Measurements from ENCODE around the gene HMG20A. TPM values are rescaled to one million over a fixed set of nuclear protein-coding genes. Genes with fewer than 3 reads are reported as not detected.

Gene HMG20A
- total RNA-seq, 1 experiment from 2014 or later = 62.2 TPM

DNA sequence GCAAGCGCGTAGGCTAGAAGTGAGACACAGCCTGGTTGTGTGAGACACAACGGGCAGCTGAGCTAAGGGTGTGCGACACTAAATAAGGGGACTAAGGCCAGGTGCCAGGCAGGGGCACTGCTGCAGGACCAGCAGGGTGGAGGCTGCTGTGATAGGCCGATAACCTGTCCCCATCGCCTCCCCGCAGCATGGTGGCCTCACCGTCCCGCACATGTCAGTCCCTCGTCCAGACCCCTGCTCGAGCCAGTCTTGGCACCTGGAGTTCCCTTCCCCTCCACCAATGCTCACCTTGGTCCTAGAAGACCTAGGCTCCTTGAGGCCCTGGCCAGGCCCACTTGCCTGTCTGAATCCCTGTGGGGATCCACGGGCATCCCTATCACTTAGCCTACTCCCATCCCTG lies 96.1 kb downstream of the HMG20A start (continued):
- TF ChIP-seq, protein P1, sequence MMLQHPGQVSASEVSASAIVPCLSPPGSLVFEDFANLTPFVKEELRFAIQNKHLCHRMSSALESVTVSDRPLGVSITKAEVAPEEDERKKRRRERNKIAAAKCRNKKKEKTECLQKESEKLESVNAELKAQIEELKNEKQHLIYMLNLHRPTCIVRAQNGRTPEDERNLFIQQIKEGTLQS (CRISPR knock-in tag; conservative IDR thresholded peaks at IDR 0.05) = no peak
- TF ChIP-seq ETV6 (CRISPR knock-in tag; IDR thresholded peaks at IDR 0.05) (no peak), ZNF416 (CRISPR knock-in tag; IDR thresholded peaks at IDR 0.05) (no peak), RORB (CRISPR knock-in tag; IDR thresholded peaks at IDR 0.05) (no peak), ATF1 (CRISPR knock-in tag; IDR thresholded peaks at IDR 0.05) (no peak)
- TF ChIP-seq, protein P2, sequence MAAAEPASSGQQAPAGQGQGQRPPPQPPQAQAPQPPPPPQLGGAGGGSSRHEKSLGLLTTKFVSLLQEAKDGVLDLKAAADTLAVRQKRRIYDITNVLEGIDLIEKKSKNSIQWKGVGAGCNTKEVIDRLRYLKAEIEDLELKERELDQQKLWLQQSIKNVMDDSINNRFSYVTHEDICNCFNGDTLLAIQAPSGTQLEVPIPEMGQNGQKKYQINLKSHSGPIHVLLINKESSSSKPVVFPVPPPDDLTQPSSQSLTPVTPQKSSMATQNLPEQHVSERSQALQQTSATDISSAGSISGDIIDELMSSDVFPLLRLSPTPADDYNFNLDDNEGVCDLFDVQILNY (CRISPR knock-in tag; IDR thresholded peaks at IDR 0.05) = no peak
- TF ChIP-seq, protein P3, sequence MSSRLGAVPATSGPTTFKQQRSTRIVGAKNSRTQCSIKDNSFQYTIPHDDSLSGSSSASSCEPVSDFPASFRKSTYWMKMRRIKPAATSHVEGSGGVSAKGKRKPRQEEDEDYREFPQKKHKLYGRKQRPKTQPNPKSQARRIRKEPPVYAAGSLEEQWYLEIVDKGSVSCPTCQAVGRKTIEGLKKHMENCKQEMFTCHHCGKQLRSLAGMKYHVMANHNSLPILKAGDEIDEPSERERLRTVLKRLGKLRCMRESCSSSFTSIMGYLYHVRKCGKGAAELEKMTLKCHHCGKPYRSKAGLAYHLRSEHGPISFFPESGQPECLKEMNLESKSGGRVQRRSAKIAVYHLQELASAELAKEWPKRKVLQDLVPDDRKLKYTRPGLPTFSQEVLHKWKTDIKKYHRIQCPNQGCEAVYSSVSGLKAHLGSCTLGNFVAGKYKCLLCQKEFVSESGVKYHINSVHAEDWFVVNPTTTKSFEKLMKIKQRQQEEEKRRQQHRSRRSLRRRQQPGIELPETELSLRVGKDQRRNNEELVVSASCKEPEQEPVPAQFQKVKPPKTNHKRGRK (CRISPR knock-in tag; IDR thresholded peaks at IDR 0.05; ENCODE audit: borderline replicate concordance) = no peak

DNA sequence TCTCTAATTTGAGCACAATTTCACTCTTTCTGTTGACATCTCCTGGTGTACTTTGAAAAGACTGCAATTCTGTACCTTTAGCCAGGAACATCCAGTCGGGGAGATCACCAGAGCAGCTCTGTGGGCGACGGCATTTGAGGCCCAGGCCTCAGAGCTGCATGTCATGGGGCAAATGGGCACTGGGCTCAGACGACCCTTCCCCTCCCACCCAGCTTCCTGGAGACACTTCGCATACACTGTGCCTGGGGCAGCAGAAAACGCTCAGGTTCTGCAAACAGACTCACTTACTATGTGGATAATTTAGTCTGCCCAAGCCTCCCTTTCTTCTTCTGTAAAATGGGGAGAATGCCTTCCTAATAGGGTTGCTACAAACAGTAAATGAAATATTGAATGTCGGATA lies 96.9 kb downstream of the HMG20A start:
- no peaks in the 10 kb centered on the region; the same call in 1 of the 2 replicates for H3K27me3 Mint-ChIP-seq (ENCODE audit: low read depth)
- CTCF ChIA-PET = interaction anchor here (1.1 to 4.1 kb wide), 3 partner anchors 21 to 42 kb away, joined by 3 to 20 read pairs (median 3); no protein-coding TSS in a partner anchor
- TF ChIP-seq, protein P4, sequence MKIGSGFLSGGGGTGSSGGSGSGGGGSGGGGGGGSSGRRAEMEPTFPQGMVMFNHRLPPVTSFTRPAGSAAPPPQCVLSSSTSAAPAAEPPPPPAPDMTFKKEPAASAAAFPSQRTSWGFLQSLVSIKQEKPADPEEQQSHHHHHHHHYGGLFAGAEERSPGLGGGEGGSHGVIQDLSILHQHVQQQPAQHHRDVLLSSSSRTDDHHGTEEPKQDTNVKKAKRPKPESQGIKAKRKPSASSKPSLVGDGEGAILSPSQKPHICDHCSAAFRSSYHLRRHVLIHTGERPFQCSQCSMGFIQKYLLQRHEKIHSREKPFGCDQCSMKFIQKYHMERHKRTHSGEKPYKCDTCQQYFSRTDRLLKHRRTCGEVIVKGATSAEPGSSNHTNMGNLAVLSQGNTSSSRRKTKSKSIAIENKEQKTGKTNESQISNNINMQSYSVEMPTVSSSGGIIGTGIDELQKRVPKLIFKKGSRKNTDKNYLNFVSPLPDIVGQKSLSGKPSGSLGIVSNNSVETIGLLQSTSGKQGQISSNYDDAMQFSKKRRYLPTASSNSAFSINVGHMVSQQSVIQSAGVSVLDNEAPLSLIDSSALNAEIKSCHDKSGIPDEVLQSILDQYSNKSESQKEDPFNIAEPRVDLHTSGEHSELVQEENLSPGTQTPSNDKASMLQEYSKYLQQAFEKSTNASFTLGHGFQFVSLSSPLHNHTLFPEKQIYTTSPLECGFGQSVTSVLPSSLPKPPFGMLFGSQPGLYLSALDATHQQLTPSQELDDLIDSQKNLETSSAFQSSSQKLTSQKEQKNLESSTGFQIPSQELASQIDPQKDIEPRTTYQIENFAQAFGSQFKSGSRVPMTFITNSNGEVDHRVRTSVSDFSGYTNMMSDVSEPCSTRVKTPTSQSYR (CRISPR knock-in tag; IDR thresholded peaks at IDR 0.05) = no peak
- no peak for TF ChIP-seq ZNF396 (CRISPR knock-in tag; IDR thresholded peaks at IDR 0.05; ENCODE audit: borderline replicate concordance)
- TF ChIP-seq, protein P5, sequence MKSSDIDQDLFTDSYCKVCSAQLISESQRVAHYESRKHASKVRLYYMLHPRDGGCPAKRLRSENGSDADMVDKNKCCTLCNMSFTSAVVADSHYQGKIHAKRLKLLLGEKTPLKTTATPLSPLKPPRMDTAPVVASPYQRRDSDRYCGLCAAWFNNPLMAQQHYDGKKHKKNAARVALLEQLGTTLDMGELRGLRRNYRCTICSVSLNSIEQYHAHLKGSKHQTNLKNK (CRISPR knock-in tag; IDR thresholded peaks at IDR 0.05) = no peak
- TF ChIP-seq ZNF121 (CRISPR knock-in tag; IDR thresholded peaks at IDR 0.05) = no peak
- no peak for TF ChIP-seq ELF4 (CRISPR knock-in tag; IDR thresholded peaks at IDR 0.05; ENCODE audit: low read depth)
- TF ChIP-seq ZNF671 (CRISPR knock-in tag; IDR thresholded peaks at IDR 0.05) = no peak
- TF ChIP-seq FOXK1 (CRISPR knock-in tag; IDR thresholded peaks at IDR 0.05) = no peak
- TF ChIP-seq GABPB1 (CRISPR knock-in tag; IDR thresholded peaks at IDR 0.05) = no peak
- TF ChIP-seq CBFB (CRISPR knock-in tag; IDR thresholded peaks at IDR 0.05; ENCODE audit: low read depth) = no peak
- TF ChIP-seq, protein P6, sequence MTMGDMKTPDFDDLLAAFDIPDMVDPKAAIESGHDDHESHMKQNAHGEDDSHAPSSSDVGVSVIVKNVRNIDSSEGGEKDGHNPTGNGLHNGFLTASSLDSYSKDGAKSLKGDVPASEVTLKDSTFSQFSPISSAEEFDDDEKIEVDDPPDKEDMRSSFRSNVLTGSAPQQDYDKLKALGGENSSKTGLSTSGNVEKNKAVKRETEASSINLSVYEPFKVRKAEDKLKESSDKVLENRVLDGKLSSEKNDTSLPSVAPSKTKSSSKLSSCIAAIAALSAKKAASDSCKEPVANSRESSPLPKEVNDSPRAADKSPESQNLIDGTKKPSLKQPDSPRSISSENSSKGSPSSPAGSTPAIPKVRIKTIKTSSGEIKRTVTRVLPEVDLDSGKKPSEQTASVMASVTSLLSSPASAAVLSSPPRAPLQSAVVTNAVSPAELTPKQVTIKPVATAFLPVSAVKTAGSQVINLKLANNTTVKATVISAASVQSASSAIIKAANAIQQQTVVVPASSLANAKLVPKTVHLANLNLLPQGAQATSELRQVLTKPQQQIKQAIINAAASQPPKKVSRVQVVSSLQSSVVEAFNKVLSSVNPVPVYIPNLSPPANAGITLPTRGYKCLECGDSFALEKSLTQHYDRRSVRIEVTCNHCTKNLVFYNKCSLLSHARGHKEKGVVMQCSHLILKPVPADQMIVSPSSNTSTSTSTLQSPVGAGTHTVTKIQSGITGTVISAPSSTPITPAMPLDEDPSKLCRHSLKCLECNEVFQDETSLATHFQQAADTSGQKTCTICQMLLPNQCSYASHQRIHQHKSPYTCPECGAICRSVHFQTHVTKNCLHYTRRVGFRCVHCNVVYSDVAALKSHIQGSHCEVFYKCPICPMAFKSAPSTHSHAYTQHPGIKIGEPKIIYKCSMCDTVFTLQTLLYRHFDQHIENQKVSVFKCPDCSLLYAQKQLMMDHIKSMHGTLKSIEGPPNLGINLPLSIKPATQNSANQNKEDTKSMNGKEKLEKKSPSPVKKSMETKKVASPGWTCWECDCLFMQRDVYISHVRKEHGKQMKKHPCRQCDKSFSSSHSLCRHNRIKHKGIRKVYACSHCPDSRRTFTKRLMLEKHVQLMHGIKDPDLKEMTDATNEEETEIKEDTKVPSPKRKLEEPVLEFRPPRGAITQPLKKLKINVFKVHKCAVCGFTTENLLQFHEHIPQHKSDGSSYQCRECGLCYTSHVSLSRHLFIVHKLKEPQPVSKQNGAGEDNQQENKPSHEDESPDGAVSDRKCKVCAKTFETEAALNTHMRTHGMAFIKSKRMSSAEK (CRISPR knock-in tag; IDR thresholded peaks at IDR 0.05; ENCODE audit: borderline replicate concordance) = no peak
- TF ChIP-seq NR2C2 (CRISPR knock-in tag; IDR thresholded peaks at IDR 0.05) = no peak
- no peak for TF ChIP-seq MYBL2 (CRISPR knock-in tag; IDR thresholded peaks at IDR 0.05)
- TF ChIP-seq, protein P7, sequence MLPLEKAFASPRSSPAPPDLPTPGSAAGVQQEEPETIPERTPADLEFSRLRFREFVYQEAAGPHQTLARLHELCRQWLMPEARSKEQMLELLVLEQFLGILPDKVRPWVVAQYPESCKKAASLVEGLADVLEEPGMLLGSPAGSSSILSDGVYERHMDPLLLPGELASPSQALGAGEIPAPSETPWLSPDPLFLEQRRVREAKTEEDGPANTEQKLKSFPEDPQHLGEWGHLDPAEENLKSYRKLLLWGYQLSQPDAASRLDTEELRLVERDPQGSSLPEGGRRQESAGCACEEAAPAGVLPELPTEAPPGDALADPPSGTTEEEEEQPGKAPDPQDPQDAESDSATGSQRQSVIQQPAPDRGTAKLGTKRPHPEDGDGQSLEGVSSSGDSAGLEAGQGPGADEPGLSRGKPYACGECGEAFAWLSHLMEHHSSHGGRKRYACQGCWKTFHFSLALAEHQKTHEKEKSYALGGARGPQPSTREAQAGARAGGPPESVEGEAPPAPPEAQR (CRISPR knock-in tag; IDR thresholded peaks at IDR 0.05) = no peak
- TF ChIP-seq, protein P8, sequence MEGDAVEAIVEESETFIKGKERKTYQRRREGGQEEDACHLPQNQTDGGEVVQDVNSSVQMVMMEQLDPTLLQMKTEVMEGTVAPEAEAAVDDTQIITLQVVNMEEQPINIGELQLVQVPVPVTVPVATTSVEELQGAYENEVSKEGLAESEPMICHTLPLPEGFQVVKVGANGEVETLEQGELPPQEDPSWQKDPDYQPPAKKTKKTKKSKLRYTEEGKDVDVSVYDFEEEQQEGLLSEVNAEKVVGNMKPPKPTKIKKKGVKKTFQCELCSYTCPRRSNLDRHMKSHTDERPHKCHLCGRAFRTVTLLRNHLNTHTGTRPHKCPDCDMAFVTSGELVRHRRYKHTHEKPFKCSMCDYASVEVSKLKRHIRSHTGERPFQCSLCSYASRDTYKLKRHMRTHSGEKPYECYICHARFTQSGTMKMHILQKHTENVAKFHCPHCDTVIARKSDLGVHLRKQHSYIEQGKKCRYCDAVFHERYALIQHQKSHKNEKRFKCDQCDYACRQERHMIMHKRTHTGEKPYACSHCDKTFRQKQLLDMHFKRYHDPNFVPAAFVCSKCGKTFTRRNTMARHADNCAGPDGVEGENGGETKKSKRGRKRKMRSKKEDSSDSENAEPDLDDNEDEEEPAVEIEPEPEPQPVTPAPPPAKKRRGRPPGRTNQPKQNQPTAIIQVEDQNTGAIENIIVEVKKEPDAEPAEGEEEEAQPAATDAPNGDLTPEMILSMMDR (IDR thresholded peaks at IDR 0.05) = no peak
- H3K27ac Mint-ChIP-seq = no peak overlapping the region
- no peak for DNase-seq (ENCODE audit: low spot score)
- POLR2A ChIA-PET = no interaction called here
- no peak for ATAC-seq
- no peak overlapping the region for H3K4me3 Mint-ChIP-seq
- peaks cover 7% of the 10 kb centered on the region for H3K9me3 Mint-ChIP-seq
- peaks cover 50% of the 10 kb centered on the region for H3K4me1 Mint-ChIP-seq
- peaks cover 10% of the 10 kb centered on the region; the same call in 1 of the 2 replicates for H3K36me3 Mint-ChIP-seq

Measured in WTC11 (cell line).